ENCODE data around the gene RGS3. TPM values are rescaled to one million over a fixed set of nuclear protein-coding genes. Genes with fewer than 3 reads are reported as not detected.

Gene RGS3
- polyA plus RNA-seq, 4 donors = 41.3 to 52.9 (median 47.4) TPM

DNA sequence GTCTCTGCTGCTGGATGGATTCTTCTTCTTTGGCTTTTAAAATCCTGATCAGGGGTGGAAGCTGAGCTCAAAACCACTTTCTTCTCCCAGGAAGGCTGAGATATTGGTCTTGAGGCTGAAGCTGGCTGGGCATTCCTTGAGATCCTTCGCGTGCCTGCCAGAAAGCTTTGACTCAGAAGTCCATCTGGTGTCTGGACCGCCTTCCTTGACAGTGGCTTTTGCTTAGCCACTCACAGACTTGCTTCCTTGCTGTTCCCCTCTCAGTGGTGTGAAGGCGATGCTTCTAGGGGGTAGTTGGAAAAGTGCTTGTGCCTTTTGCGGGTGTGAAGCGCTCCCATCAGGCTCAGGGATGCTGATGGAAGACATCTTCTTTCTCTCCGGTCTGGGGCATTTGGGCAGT is 45.9 kb downstream of the RGS3 start:
- DNase-seq (ENCODE audit: low read depth in 4 of 4, low spot score in 2 of 4) = no peak

DNA sequence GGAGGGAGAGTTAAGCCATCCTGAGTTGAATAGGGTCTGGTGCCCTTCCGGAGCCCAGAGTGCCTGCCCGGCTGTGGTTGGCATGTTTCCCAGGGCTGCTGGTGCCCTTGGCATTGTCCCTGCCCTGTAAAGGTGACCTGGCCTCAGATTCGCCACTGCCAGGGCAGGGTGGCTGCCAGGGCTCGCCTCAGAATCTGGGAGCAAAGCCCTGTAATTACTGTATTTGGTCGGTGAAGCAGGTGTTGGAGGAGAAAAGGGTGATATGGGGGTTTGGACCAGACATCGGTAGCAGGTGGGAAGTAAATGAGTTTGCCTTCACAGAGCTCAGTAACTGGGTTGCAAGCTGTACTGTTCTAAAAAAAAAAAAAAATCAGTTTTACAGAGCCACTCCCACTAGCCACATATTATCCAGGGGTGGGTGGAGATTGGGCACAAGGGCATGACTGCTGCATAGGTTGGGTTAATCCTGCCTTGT is 47.6 kb downstream of the RGS3 start:
- no peak for DNase-seq (ENCODE audit: low read depth in 4 of 4, low spot score in 2 of 4)

DNA sequence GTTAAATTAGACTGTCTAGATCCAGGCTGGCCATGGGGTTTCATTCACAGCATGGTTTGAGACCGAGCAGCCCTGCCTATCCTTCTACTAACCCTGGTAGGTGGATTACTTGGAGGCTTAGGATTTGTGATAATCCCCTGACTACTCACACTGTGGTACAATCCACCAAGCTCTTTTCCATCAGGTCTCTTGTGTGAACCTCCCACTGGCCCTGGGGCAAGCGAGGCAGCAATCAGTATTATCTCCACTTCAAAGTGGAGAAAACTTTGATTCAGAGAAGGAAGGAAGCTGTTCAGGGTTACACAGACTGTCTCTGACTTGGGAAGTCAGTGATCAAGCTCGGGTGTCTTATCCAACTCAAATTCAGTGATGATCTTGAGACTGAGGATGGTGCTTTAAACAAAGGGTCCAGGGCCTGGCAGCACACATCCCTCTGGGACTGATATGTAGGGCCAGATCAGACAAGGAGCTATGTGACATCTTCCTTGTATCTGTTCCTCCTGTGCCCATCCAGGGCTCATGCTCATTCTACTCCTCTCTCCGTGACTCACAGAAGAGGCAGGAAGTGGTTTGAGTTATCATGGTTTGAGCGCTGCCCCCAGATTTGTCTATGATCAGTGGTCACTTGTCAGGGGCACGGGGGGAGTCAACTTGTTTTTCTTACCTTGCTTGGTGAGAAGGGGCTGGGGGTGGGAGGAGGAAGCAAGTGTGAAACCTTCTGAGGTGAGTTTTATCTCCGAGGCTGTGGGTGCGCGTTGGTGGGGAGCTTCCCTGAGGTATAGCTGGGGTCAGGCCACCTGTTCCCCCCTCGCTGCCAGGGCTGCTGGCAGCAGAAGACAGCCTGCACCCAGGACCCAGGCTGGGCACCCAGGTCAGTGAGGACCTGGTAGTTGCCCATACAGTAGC is 48.6 kb downstream of the RGS3 start:
- no peak for DNase-seq (ENCODE audit: low read depth in 4 of 4, low spot score in 2 of 4)

DNA sequence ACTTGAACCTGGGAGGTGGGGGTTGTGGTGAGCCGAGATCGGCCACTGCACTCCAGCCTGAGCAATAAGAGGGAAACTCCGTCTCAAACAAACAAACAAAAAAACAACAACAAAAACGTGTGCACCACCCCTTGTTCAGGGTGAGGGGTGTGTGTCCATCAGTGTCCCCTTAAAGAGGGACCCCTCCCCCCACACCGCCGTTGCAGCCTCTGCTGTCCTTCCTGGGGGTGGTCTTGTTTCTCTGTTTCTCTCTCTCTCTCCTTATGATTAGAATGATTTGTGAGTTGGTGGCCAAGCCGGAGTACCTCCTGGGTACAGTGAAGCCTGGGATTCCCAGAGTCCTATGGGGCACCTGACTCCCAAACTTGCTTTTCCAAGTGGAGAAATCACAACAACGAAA is 49.6 kb downstream of the RGS3 start:
- DNase-seq (ENCODE audit: low read depth in 4 of 4, low spot score in 2 of 4) = no peak

DNA sequence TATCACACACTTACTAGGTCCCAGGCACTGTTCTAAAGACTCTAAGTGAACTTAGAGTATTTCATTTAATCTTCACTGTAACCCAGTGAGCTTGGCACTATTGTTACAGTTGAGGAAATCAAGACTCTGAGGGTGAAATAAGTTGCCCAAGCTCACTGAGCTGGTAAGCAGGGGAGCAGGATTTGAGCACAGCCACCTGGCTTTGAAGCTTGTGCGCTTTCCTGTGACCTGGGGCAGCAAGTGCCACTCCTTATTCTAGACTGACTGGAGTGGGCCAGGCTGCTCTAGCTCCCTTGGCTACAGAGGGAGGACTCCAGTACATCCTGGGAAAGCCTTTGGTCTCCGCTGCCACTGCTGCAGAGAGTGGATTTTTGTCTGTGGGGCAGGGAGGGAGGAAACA is 50.0 kb downstream of the RGS3 start:
- no peak for DNase-seq (ENCODE audit: low read depth in 4 of 4, low spot score in 2 of 4)

DNA sequence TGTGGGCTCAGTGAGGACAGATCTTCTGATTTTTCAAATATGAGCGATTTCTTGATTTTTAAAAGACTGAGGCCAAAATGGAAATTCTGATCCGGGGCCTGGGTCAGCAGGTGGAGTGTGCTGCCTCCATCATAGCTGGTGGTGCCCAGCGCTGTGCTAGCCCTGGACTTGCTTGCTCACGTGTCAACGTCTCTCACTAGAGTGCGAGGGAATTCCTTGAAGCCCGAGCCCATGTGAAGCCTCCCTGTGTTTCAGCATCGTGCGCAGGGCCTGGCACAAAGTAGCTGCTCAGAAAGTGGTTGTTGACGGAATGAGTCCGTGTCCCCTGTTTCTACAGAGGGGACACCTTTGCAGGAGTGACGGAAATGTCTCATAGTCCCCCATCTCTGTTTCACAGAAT is 50.5 kb downstream of the RGS3 start:
- DNase-seq (ENCODE audit: low read depth in 4 of 4, low spot score in 2 of 4) = no peak

DNA sequence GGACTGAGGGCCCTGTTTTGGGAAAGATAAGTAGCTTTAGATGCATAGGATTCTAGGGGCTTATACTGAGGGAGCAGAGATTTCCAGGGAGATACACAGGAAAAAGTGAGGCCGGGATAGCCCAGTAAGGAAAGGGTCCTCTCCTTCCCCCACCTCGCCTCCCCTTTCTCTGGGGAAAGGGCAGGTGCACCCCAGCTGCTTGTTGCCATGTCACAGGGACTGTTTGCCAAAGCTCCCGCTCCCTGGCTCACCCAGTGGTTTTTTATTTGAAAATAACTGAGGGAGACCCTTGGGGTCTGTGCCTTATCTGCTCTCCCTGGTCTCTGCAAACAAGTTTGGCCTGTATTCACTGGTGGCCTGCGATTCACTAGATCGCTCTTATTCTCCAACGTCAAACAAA is 51.2 kb downstream of the RGS3 start:
- no peak for DNase-seq (ENCODE audit: low read depth in 4 of 4, low spot score in 2 of 4)

DNA sequence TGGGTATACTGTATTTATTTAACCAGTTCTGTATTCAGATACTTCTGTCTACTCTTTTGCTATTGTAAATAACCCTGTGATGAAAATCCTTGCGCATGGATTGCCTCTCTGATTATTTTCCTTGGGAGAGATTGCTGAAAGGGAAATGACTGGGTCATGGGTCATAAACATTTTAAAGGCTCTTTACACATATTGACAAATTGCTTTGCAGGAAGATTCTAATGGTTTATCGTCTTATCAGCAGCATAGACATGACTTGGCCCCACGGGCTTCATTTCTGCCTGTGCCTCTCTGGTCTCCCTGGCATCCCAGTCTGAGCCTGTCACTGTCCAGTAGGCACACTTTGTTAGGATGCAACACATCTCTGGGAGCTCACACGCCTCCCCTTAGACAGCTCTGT is 52.3 kb downstream of the RGS3 start:
- no peak for DNase-seq (ENCODE audit: low read depth in 4 of 4, low spot score in 2 of 4)

DNA sequence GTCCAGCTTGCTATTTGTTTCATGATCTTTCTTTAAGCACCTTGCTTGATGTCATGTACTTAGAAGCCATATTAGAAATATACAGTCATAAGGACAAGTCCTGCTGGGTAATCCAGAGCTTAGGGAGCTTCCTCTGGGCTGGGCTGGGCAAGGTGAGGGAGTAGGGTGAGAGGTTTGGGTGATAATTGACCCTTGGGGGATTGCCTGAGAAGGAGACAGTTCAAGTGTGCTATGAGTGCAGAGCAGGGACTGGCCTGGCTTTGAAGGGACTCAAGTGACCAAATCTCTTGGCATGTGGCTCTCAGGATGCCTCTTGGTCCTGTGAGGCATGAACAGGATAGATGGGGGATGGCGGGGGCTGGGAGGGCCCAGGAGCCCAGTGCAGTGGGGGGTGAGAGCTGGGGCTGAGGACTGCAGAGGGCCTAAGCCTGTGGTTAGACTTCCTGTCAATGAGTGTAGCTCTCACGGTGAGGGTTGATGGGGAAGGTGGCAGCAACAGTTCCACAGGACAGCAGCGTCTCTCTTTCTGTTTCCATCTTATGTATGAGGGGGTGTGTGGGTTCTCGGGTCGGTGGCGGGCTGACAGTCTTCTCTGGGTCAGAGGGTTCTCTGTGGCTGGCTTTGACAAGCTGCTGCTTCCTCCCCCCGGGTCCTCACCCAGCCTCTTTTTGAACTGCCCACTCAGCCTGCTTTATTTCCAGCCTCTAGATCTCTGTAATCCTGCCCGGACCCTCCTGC is 53.5 kb downstream of the RGS3 start:
- DNase-seq (ENCODE audit: low read depth in 4 of 4, low spot score in 2 of 4) = no peak

DNA sequence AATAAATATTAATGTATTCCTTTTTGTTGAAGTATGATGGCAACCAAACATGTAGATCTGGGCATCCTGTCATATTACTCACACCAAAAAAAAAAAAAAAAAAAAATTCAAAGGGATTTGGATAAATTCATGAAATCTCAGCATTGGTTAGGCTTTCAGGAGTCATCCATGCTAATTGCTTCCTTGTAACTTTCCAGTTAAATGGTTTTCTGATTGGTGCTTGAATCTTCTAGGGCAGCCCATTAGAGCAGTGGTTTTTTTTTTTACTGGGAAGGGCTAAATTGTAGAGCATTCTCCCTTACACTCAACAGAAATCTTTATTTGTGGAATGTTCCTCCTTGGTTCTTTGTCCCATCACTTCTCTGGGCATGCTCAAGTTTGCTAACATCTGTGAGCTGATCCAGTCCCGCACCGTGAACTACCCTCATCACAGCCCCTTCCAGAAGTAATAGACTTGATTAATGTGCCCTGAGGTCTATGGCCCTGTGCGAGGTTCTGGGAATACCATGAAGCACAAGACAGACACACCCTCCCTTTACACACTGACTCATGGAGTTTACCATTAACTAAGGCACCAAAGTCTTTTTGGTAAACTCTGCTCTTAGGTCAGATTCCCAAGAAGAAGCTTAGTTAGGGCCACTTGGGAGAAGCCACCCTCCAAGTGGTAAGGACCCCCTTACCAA is 56.0 kb downstream of the RGS3 start:
- DNase-seq (ENCODE audit: low read depth in 4 of 4, low spot score in 2 of 4) = no peak

DNA sequence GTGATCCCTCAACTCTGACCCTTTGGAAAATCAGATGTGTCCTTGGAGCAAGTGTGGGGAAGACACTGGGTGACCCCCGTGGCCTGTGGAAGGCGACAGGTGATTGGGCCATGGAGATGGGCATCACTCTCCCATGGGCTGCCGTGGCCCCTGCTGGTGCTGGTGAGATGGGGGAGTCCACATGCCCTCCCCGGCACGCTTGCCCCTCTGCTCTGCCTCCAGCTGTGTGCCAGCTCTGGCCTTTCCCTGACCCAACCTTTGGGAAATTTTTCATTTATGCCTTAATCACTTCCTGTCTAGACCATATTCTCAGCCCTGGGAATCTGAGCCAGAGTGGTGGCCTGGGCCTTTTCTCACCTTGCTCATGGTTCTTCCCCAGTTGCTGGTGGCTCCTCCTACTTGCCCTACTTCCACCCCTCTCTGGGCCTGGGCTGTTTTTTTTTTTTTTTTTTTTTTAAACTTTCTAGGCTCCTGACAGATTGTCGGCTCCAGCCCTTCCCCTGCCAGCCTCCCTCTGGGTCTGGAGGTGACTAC is 56.6 kb downstream of the RGS3 start:
- DNase-seq (ENCODE audit: low read depth in 4 of 4, low spot score in 2 of 4) = no peak

DNA sequence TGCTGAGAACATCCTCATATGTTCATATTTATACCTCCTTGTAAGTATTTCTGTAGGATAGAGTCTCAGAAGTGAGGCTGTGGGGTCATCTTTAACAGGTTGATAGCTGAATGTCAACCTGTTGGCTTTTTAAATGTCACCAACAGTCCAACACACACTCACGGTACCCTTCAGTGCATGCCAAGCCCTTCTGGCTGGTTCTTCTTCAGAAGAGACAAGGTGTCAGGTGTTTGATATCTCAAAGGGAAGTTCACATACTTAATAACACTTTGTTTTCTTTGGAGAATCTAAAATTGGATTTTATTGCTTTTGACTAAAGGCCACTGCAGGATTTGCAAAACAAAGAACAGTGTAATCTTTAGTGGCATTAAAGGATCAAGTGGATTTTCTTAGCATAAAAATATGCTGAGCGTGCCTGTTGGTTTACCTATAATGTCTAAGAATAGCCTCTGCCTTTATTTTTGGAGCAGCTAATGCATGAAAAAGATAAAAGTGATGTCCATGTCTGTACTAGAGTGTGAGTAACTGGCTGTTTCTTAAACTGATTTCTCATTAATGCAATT is 58.2 kb downstream of the RGS3 start:
- DNase-seq (ENCODE audit: low read depth in 4 of 4, low spot score in 2 of 4) = no peak

DNA sequence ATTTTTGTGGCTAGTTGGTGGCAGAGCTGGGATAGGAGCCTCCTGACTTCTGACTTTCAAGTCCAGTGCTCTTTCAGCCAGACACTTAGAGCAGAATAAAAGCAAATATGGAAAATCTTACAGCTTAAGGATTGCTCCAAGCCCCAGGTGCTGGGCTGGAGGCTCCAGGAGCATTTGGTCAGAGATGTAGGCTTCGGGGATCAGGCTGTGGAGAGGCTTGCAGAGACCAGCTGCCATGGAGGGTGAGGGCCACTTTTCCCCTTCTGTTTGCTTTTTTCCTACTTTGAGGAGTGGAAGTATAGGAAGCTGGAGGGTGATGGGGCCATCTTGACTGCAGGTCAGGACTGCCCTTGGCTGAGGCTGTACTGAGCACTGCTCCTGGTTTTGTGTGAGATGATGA is 58.9 kb downstream of the RGS3 start:
- DNase-seq (ENCODE audit: low read depth in 4 of 4, low spot score in 2 of 4) = no peak

DNA sequence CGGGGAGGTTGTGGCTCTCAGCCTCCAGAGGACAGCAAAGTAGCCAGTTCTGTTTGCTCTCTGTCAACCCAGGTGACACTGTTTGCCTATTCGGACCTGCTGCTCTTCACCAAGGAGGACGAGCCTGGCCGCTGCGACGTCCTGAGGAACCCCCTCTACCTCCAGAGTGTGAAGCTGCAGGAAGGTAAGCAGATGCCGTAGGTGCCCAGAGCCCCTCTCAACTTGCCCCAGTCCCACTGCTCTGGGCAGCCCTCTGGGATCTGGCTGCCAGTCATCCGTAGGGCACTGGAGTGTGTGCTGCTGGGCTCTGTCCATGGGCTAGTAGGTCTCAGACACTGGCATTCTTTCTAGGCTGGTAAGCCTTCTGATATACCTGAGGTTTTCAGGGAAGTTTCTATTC is 59.3 kb downstream of the RGS3 start:
- no peak for DNase-seq (ENCODE audit: low read depth in 4 of 4, low spot score in 2 of 4)

DNA sequence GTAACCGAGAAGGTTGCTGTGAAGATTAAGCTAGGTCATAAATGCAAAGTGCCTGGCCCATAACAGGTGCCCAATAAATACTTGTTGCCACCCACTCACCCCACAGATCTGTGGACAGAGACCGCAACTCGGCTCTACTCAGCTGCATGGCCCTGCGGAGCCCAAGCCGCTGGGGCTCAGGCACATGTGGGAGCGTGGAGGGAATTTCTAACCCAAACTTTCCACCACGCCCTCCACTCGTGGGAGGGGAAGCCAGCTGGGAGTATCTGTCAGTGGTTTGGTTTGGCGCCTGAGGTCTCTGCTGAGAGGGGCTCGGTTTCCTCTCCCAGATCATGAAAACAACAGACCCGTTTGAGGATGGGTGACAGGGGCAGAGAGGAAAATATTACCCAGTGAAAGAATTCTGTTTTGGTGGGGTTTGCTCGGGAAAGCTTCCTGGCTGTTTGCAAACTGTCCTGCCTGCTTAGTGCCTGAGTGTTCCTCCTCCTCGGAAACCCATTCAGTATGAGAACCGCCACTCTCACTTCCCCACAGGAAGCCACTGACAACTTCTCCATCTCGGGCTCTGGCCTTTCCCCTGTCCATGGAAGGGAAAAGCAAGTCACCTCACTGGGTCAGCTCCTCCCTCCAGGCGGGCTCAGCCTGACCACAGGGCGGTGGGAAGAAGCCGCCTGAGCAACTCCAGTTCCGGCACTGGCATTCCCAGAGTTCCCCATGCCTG is 60.1 kb downstream of the RGS3 start:
- no peak for DNase-seq (ENCODE audit: low read depth in 4 of 4, low spot score in 2 of 4)

DNA sequence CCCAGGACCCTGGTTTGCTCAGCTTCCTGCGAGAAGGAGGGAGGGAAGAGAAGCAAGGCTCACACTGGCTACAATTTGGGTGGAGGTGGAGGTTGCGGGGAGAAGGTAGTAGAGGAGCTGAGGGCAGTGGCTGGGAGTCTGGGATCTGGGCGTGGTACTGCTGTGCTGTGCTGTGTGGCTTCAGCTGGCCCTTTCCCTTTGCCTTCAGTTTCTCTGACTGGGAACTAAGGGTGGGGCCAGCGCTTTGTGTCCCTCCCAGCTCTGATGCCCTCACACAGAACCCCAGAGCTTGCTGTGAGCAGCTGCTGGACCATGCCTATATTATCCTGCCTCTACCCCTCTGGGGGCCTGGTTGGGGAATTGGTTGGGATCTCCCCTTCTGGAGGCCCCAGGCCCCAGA is 60.9 kb downstream of the RGS3 start:
- DNase-seq (ENCODE audit: low read depth in 4 of 4, low spot score in 2 of 4) = no peak

DNA sequence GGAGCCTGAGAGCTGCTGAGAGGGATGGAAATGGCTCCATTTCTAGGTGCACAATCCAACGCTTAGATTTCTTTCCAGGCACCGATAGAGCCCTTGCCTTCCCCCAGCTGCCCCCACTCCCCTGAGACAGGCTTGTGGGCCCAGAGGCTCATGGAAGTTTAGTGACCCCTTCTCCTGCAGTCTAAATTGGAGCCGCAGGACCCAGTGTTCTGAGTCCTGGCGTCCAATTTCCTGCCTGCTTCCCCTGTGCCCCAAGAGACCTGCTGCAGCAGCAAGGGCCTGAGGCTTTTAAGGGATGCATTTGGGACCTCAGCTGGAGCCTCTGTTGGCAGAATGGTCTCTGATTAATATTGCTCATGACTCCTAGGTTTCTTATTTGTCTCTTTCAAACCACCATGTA is 61.7 kb downstream of the RGS3 start:
- DNase-seq (ENCODE audit: low read depth in 4 of 4, low spot score in 2 of 4) = no peak

DNA sequence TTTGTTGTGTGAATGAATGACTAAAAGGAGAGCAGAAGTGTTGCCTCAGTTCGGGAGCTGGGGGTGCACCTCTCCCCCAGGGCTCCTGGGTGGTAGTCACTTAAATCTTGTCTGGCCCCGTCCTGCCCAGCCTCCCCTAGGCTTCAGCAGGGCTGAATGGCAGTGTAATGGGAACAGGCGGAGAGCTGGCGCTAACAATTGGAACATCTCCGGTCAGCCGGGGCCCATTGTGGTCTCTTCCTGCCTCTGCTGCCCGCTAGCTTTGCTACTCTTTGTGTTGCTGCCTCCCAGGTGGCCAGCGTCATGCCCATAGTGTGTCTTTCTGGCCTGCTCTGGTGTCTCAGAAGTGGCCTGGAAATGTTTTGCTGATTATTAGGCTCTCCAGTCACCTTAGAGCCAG is 62.3 kb downstream of the RGS3 start:
- no peak for DNase-seq (ENCODE audit: low read depth in 4 of 4, low spot score in 2 of 4)

DNA sequence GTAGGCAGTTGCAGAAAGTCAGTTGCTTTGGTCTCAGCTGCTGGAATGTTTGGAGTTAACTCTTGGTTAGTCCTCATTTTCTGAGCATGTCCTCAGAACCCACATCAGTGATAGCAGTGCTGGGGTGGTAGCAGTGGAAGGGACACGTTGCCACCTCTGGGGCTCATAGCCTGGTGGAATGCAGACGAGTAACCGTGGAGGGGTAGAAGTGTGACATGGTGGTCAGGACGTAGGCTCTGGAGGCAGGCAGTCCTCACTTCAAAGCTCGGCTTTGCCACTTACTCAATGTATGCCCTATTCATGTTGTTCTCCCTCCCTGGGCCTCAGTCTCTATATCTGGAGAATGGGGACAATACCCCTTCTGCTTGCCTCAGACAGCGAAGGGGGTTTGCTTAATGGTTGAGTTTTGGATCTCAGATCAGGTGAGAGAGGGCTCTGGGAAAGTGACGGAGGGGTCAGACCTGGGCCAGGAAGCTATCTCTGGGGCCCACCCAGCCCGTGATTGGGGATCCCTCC is 62.8 kb downstream of the RGS3 start:
- DNase-seq (ENCODE audit: low read depth in 4 of 4, low spot score in 2 of 4) = no peak

DNA sequence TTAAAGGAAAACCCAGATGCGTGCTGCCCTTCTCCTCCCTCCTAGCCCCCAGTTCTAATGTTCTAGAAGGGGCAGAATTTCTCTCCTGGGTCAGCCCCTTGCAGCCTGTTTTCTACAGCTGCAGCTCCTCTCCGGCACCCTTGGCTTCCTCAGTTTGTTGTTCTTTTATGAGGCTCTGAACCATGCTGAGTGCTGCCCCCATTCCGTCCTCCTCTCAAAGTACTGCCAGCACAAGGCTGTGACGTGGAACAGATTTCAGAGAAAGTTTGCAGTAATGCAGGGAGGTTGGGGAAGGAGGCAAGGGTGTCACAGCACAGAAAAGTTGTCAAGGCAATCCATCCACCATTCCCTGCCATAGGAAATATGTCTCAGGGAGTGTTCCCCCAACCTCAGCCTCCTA is 63.3 kb downstream of the RGS3 start:
- no peak for DNase-seq (ENCODE audit: low read depth in 4 of 4, low spot score in 2 of 4)
